Amniotic stem cell (primary cell): ENCODE results near the gene ULK4.
A peak's percentile ranks its signal among the peaks of the same experiment; 100 is the strongest.
"Not testable (repeated sequence)": the region's sequence is repeated elsewhere in the genome, so short reads cannot be mapped to it uniquely, and the experiment has no call there.

Experiments used
- DNase-seq: peaks from one replicate; lab custom pipeline; 2025; lab: John Stamatoyannopoulos, UW

Gene ULK4

GRCh38 chr3:41961751-41962679 is at the start of gene ULK4:
Gene ULK4 (minus strand): TSS chr3:41962103. CDS start chr3:41954759, 7,344 bp downstream.
- DNase-seq, result peak; percentile 100

- DNase-seq, result no peak
Observed at GRCh38 chr3:42010530-42010929, 48.6 kb upstream of the ULK4 start.

- no peak for DNase-seq
Observed at GRCh38 chr3:42009456-42009855, 47.6 kb upstream of the ULK4 start.

- no peak for DNase-seq
Observed at GRCh38 chr3:42007785-42008184, 45.9 kb upstream of the ULK4 start.

- no peak for DNase-seq
Observed at GRCh38 chr3:42005401-42005800, 43.5 kb upstream of the ULK4 start.

GRCh38 chr3:42002790-42003189 is 40.9 kb upstream of the ULK4 start:
- DNase-seq, result no peak

GRCh38 chr3:42001777-42002176 is 39.9 kb upstream of the ULK4 start:
- DNase-seq, result no peak

- no peak for DNase-seq
Observed at GRCh38 chr3:41999909-42000308, 38.0 kb upstream of the ULK4 start.

- DNase-seq, result no peak
Observed at GRCh38 chr3:41997702-41998550, 36.0 kb upstream of the ULK4 start.

- no peak for DNase-seq
Observed at GRCh38 chr3:41991437-41991836, 29.5 kb upstream of the ULK4 start.

GRCh38 chr3:41989518-41989917 is 27.6 kb upstream of the ULK4 start:
- DNase-seq, result no peak

GRCh38 chr3:41987627-41988026 is 25.7 kb upstream of the ULK4 start:
- no peak for DNase-seq

GRCh38 chr3:41986561-41986960 is 24.7 kb upstream of the ULK4 start:
- DNase-seq, result no peak

GRCh38 chr3:41985018-41985417 is 23.1 kb upstream of the ULK4 start:
- DNase-seq, result no peak

- DNase-seq, result not testable (repeated sequence)
Observed at GRCh38 chr3:41983091-41983490, 21.2 kb upstream of the ULK4 start.

- not testable (repeated sequence) for DNase-seq
Observed at GRCh38 chr3:41977401-41977800, 15.5 kb upstream of the ULK4 start.

- DNase-seq, result no peak
Observed at GRCh38 chr3:41975416-41976103, 13.7 kb upstream of the ULK4 start.

- DNase-seq, result no peak
Observed at GRCh38 chr3:41974223-41974622, 12.3 kb upstream of the ULK4 start.

GRCh38 chr3:41972802-41973201 is 10.9 kb upstream of the ULK4 start:
- no peak for DNase-seq

GRCh38 chr3:41966206-41966605 is 4.3 kb upstream of the ULK4 start:
- DNase-seq, result no peak

GRCh38 chr3:41963823-41964222 is 1.9 kb upstream of the ULK4 start:
- DNase-seq, result no peak
